ENCODE measurements around the gene RIMBP3C.
"Not testable (repeated sequence)": the region's sequence is repeated elsewhere in the genome, so short reads cannot be mapped to it uniquely, and the experiment has no call there.

- TF ChIP-seq CTCF (IDR thresholded peaks at IDR 0.05); ZFX (IDR thresholded peaks at IDR 0.05; ENCODE audit: borderline replicate concordance): not testable (repeated sequence)
These were observed 34.7 kb downstream of the RIMBP3C start for GRCh38 chr22:21516522-21516921.

Data from 22Rv1 (cell line).